Osteoblast (primary cell): Measurements from ENCODE around the gene ANKRD65. TPM values are rescaled to one million over a fixed set of nuclear protein-coding genes. Genes with fewer than 3 reads are reported as not detected.
"Not testable (repeated sequence)": the region's sequence is repeated elsewhere in the genome, so short reads cannot be mapped to it uniquely, and the experiment has no call there.

Experiments used
- DNase-seq: peaks from one replicate; pipeline ENCODE4 v3.0.0; 2011; ENCODE audit warnings: low spot score, mixed read lengths; ENCODE audit not compliant: insufficient read length; ENCODE audit errors: missing footprints
- H2AFZ ChIP-seq: 2 replicates; pipeline ENCODE4 v1.6.0; 2011; ENCODE audit warnings: mild to moderate bottlenecking, low read length
- H3K27ac ChIP-seq: 2 replicates; pipeline ENCODE4 v1.5.1; 2011; ENCODE audit warnings: mild to moderate bottlenecking, low read depth, low read length, moderate library complexity
- H3K27me3 ChIP-seq: 2 replicates; pipeline ENCODE4 v1.6.0; 2012; ENCODE audit warnings: mild to moderate bottlenecking, control low read depth, inconsistent platforms, low read length, moderate library complexity; ENCODE audit not compliant: insufficient read depth
- H3K36me3 ChIP-seq: 2 replicates; pipeline ENCODE4 v1.5.1; 2011; ENCODE audit warnings: mild to moderate bottlenecking, low read length, control low read depth, moderate library complexity; ENCODE audit not compliant: insufficient read depth
- H3K4me1 ChIP-seq: 2 replicates; pipeline ENCODE4 v1.5.1; 2011; ENCODE audit warnings: mild to moderate bottlenecking, low read length, control low read depth, moderate library complexity; ENCODE audit not compliant: insufficient read depth
- H3K4me2 ChIP-seq: 2 replicates; pipeline ENCODE4 v1.6.0; 2011; ENCODE audit warnings: mild to moderate bottlenecking, low read length; ENCODE audit not compliant: insufficient read depth
- H3K4me3 ChIP-seq: fragments of 200-600 bp; sonication (generic); 3 replicates; pipeline ENCODE4 v1.5.1; 2012; ENCODE audit warnings: mild to moderate bottlenecking, low read length, inconsistent platforms; ENCODE audit not compliant: insufficient read depth
- H3K79me2 ChIP-seq: 2 replicates; pipeline ENCODE4 v1.6.0; 2012; ENCODE audit warnings: mild to moderate bottlenecking, low read length, control low read depth, inconsistent platforms; ENCODE audit not compliant: insufficient read depth
- H3K9me3 ChIP-seq: 2 replicates; pipeline ENCODE4 v1.5.1; 2011; ENCODE audit warnings: low read depth, low read length, control low read depth
- H4K20me1 ChIP-seq: 2 replicates; pipeline ENCODE4 v1.6.0; 2012; ENCODE audit warnings: mild to moderate bottlenecking, low read length, control low read depth; ENCODE audit not compliant: insufficient read depth
- total RNA-seq: library from RNA; depleted of rRNA; stranded (reverse); fragments of >200 nt; gene quantifications from 2 replicates; pipeline ENCODE4 v1.2.3, GENCODE V29; 2012
- TF ChIP-seq, protein P1 (sequence below): IDR thresholded peaks from 2 replicates; pipeline ENCODE4 v1.5.1; 2011; ENCODE audit warnings: mild to moderate bottlenecking, low read depth, low read length, moderate library complexity; ENCODE audit errors: extremely low read depth

ANKRD65 gene
- total RNA-seq, 1 donor = 1.8 TPM

DNA sequence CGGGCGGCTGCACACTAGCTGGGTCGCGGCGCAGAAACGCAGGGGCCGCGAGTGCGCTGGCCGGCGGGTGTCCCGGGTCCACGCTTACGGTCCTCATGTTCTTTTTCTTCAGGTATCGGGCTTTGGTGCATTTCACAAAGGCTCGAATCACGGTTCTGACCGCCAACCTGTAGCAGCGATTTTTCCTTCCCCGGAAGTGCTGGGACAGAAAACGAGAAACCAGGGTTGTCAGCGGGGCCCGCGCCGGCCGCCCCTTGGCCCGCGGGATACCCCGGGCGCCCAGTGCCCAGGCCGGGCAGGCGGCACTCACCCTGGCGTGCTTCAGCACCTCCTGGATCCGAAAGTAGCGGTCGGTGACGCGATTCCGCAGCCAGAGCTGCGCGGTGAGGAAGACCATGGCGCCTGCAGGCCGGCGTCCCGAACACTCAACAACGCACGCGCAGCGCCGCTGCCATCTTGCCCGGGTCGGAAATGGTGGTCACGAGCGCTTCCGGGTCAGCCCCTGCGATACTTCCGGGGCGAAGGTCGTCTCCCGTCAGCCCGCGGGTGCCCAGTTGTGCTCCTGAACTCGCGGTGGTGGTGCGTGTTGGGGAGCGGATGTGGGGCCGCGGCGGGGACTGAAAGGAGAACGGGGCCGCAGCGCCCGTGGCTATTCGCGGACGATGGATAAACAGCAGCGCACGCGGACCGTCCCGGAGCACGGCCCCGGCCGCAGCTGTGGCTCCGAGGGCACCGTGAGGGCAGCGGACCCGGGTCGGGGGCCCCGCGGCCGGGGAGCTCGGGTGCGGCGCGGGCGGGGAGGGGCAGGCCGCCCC lies 14.0 kb downstream of the ANKRD65 start, which contains the start of gene MRPL20:
Gene MRPL20, minus strand, starts transcription at position 473 of the 815 bp plus-strand sequence. Its CDS starts 76 bp downstream, at position 397.
- peak within 1 kb of the TSS; percentile 76 for H3K27ac ChIP-seq
- H4K20me1 ChIP-seq = peaks cover 23% of the 10 kb centered on the region
- peak; percentile 100 for DNase-seq
- peaks cover 62% of the 10 kb centered on the region for H3K79me2 ChIP-seq
- H3K4me2 ChIP-seq = peak within 1 kb of the TSS; percentile 92
- H3K4me1 ChIP-seq = peaks cover 17% of the 10 kb centered on the region
- TF ChIP-seq, protein P1, sequence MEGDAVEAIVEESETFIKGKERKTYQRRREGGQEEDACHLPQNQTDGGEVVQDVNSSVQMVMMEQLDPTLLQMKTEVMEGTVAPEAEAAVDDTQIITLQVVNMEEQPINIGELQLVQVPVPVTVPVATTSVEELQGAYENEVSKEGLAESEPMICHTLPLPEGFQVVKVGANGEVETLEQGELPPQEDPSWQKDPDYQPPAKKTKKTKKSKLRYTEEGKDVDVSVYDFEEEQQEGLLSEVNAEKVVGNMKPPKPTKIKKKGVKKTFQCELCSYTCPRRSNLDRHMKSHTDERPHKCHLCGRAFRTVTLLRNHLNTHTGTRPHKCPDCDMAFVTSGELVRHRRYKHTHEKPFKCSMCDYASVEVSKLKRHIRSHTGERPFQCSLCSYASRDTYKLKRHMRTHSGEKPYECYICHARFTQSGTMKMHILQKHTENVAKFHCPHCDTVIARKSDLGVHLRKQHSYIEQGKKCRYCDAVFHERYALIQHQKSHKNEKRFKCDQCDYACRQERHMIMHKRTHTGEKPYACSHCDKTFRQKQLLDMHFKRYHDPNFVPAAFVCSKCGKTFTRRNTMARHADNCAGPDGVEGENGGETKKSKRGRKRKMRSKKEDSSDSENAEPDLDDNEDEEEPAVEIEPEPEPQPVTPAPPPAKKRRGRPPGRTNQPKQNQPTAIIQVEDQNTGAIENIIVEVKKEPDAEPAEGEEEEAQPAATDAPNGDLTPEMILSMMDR = no peak
- no peaks in the 10 kb centered on the region for H3K9me3 ChIP-seq
- H3K27me3 ChIP-seq = no peaks in the 10 kb centered on the region
- H3K4me3 ChIP-seq = peak within 1 kb of the TSS; percentile 98
- H2AFZ ChIP-seq = peak within 1 kb of the TSS; percentile 88
- H3K36me3 ChIP-seq = peaks cover 32% of the 10 kb centered on the region

DNA sequence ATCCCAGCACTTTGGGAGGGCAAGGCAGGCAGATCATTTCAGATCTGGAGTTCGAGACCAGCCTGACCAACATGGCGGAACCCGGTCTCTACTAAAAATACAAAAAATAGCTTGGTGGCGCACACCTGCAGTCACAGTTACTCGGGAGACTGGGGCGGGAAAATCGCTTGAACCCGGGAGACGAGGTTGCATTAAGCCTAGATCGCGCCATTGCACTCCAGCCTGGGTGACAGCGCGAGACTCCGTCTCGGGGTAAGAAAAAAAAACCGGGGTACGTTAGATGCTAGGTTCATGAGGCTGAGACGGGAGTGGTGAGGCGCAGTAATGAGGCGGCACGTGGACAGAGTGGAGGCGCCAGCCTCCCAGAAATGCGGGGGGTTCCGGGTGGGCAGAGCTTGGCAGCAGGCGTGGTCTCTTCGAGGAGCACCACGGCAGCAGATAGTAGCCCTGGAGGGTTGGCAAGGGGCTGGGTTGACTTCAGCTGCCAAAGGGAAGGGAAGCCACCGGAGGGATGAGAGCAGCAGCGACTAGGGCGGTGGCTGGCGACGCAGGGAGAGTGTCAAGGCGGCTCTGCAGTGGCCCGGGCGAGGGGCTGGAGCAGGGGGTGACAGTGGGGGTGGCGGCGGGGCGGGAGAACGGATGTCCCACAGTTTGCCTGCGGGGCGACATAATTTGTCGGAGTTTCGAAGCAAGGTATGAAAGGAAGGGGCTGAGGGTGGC lies 14.8 kb downstream of the ANKRD65 start:
- Histone ChIP-seq H3K4me1 (peaks cover 18% of the 10 kb centered on the region), H3K27ac (peak overlapping the region; percentile 76), H2AFZ (peak overlapping the region; percentile 88), H3K79me2 (peaks cover 70% of the 10 kb centered on the region), H3K9me3 (no peaks in the 10 kb centered on the region), H3K27me3 (no peaks in the 10 kb centered on the region), H4K20me1 (peaks cover 27% of the 10 kb centered on the region), H3K4me2 (peak overlapping the region; percentile 92), H3K4me3 (peak overlapping the region; percentile 98), H3K36me3 (peaks cover 37% of the 10 kb centered on the region)
- peak; percentile 86 for DNase-seq
- TF ChIP-seq, protein P1 = no peak

DNA sequence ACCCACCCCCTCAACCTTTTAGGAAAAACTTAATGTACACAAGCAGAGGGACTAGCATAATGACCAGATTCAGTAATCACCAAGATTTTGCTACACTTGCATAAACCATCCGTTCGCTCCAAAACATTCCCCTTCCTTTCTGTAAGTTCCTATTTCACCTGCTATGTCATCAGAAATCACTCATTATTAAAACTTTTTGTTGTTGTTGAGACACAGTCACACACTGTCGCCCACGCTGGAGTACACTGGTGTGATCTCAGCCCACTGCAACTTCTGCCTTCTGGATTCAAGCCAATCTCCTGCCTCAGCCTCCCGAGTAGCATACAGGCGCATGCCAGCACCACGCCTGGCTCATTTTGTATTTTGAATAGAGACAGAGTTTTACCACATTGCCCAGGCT lies 17.4 kb downstream of the ANKRD65 start:
- Histone ChIP-seq H4K20me1 (peaks cover 36% of the 10 kb centered on the region), H3K79me2 (peaks cover 84% of the 10 kb centered on the region), H3K36me3 (peaks cover 46% of the 10 kb centered on the region), H3K27ac (no peak overlapping the region), H3K4me3 (no peak overlapping the region), H3K9me3 (no peaks in the 10 kb centered on the region), H3K4me2 (no peak overlapping the region), H3K27me3 (no peaks in the 10 kb centered on the region), H2AFZ (no peak overlapping the region), H3K4me1 (peaks cover 31% of the 10 kb centered on the region)
- DNase-seq = peak; percentile 49
- TF ChIP-seq, protein P1 = no peak

DNA sequence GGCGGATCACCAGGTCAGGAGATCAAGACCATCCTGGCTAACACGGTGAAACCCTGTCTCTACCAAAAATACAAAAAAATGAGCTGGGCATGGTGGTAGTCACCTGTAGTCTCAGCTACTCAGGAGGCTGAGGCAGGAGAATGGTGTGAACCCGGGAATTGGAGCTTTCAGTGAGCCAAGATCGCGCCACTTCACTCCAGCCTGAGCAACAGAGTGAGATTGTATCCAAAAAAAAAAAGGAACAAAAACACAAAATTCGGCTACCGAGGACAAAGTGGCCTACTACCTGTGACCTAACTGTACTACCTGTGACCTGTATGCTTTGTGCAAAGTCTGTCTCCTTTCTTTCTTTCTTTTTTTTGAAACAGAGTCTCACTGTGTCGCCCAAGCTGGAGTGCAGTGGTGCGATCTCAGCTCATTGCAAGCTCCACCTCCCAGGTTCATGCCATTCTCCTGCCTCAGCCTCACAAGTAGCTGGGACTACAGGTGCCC lies 18.1 kb downstream of the ANKRD65 start:
- peaks cover 36% of the 10 kb centered on the region for H4K20me1 ChIP-seq
- not testable (repeated sequence) for H3K4me2 ChIP-seq, H3K27ac ChIP-seq, H3K27me3 ChIP-seq, H3K4me3 ChIP-seq, H2AFZ ChIP-seq, DNase-seq, H3K9me3 ChIP-seq
- H3K36me3 ChIP-seq = peaks cover 48% of the 10 kb centered on the region
- H3K4me1 ChIP-seq = peaks cover 26% of the 10 kb centered on the region
- H3K79me2 ChIP-seq = peaks cover 84% of the 10 kb centered on the region
